ENCODE measurements around the gene CCDC8.

Gene CCDC8

DNA sequence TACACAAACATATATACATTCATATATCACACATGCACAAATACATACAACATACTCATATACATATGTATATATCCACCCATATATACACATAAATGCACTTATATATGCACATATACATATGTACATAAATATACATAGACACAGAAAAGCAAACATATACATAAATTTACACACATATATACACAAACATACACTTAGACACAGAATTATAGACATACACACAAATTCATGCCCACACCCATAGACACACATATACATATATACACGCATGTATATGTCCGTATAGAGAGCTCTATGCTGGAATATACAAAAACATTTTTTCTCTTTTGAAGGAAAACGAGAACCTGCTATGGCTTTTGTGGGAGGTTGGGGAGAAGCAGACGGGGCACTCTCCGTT lies 37.4 kb upstream of the CCDC8 start:
- TF ChIP-seq, protein P1, sequence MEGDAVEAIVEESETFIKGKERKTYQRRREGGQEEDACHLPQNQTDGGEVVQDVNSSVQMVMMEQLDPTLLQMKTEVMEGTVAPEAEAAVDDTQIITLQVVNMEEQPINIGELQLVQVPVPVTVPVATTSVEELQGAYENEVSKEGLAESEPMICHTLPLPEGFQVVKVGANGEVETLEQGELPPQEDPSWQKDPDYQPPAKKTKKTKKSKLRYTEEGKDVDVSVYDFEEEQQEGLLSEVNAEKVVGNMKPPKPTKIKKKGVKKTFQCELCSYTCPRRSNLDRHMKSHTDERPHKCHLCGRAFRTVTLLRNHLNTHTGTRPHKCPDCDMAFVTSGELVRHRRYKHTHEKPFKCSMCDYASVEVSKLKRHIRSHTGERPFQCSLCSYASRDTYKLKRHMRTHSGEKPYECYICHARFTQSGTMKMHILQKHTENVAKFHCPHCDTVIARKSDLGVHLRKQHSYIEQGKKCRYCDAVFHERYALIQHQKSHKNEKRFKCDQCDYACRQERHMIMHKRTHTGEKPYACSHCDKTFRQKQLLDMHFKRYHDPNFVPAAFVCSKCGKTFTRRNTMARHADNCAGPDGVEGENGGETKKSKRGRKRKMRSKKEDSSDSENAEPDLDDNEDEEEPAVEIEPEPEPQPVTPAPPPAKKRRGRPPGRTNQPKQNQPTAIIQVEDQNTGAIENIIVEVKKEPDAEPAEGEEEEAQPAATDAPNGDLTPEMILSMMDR (IDR thresholded peaks at IDR 0.05), result no peak
- Histone ChIP-seq H3K9me3 (ENCODE audit: control insufficient read depth, low read length) (no peaks in the 10 kb centered on the region), H2AFZ (no peak overlapping the region), H3K4me1 (no peaks in the 10 kb centered on the region), H3K4me3 (ENCODE audit: low read depth, low read length) (no peak overlapping the region), H3K27me3 (ENCODE audit: control insufficient read depth, insufficient read depth, low read length) (no peaks in the 10 kb centered on the region), H3K27ac (no peak overlapping the region), H3K79me2 (no peaks in the 10 kb centered on the region), H3K4me2 (ENCODE audit: low read length) (no peak overlapping the region), H3K9ac (no peak overlapping the region), H3K36me3 (ENCODE audit: control insufficient read depth, insufficient read depth, low read length) (no peaks in the 10 kb centered on the region)

DNA sequence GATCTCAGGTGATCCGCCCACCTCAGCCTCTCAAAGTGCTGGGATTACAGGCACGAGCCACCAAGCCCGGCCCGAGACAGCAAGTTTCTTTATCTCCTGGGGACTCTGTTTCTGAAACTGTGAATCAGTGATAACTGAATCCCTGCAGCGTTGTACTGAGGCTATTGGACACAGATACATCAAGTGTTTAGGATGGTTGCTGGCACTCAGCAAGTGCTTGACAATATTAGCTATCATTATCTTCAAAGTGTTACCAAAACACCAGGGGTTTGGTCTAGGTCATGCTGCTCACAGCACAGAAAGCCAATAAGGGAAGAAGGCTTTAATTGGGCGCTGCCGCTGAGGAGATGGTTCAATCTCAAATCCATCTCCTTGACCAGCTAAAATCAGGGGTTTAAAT lies 35.9 kb upstream of the CCDC8 start:
- no peaks in the 10 kb centered on the region for H3K36me3 ChIP-seq (ENCODE audit: control insufficient read depth, insufficient read depth, low read length)
- H3K4me3 ChIP-seq (ENCODE audit: low read depth, low read length), result no peak overlapping the region
- no peak overlapping the region for H2AFZ ChIP-seq
- H3K79me2 ChIP-seq, result no peaks in the 10 kb centered on the region
- TF ChIP-seq, protein P1 (IDR thresholded peaks at IDR 0.05), result no peak
- no peak overlapping the region for H3K4me2 ChIP-seq (ENCODE audit: low read length)
- no peak overlapping the region for H3K9ac ChIP-seq
- H3K9me3 ChIP-seq (ENCODE audit: control insufficient read depth, low read length), result no peaks in the 10 kb centered on the region
- H3K4me1 ChIP-seq, result no peaks in the 10 kb centered on the region
- no peaks in the 10 kb centered on the region for H3K27me3 ChIP-seq (ENCODE audit: control insufficient read depth, insufficient read depth, low read length)
- H3K27ac ChIP-seq, result no peak overlapping the region

DNA sequence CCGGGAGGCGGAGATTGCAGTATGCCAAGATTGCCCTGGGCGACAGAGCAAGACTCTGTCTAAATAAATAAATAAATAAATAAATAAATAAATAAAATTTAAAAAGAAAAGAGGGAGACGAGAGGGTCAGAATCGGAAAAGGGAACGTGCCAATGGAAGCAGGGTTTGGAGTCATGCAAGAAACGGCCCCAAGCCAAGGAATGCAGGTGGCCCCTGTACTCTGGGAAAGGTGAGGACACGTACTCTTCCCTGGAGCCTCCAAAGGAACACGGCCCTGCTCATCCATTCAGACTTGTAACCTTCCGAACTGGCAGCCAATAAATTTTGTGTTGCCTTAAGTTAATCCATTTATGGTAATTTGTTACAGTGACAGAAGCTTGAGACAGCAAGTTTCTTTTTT lies 35.2 kb upstream of the CCDC8 start:
- TF ChIP-seq, protein P1 (IDR thresholded peaks at IDR 0.05), result no peak
- Histone ChIP-seq H2AFZ (no peak overlapping the region), H3K4me2 (ENCODE audit: low read length) (no peak overlapping the region), H3K9me3 (ENCODE audit: control insufficient read depth, low read length) (no peaks in the 10 kb centered on the region), H3K4me1 (no peaks in the 10 kb centered on the region), H3K27me3 (ENCODE audit: control insufficient read depth, insufficient read depth, low read length) (no peaks in the 10 kb centered on the region), H3K27ac (no peak overlapping the region), H3K36me3 (ENCODE audit: control insufficient read depth, insufficient read depth, low read length) (no peaks in the 10 kb centered on the region), H3K79me2 (no peaks in the 10 kb centered on the region), H3K9ac (no peak overlapping the region), H3K4me3 (ENCODE audit: low read depth, low read length) (no peak overlapping the region)

- Histone ChIP-seq H3K4me1 (no peaks in the 10 kb centered on the region), H3K4me3 (ENCODE audit: low read depth, low read length) (no peak overlapping the region), H3K27ac (no peak overlapping the region), H3K79me2 (no peaks in the 10 kb centered on the region), H3K9ac (no peak overlapping the region), H2AFZ (no peak overlapping the region), H3K36me3 (ENCODE audit: control insufficient read depth, insufficient read depth, low read length) (no peaks in the 10 kb centered on the region), H3K4me2 (ENCODE audit: low read length) (no peak overlapping the region), H3K9me3 (ENCODE audit: control insufficient read depth, low read length) (no peaks in the 10 kb centered on the region), H3K27me3 (ENCODE audit: control insufficient read depth, insufficient read depth, low read length) (no peaks in the 10 kb centered on the region)
- TF ChIP-seq, protein P1 (IDR thresholded peaks at IDR 0.05), result no peak
Measured at GRCh38 chr19:46447824-46448223, 34.5 kb upstream of the CCDC8 start.

- no peak overlapping the region for H3K27ac ChIP-seq
- TF ChIP-seq, protein P1 (IDR thresholded peaks at IDR 0.05), result no peak
Measured at GRCh38 chr19:46447006-46447405, 33.6 kb upstream of the CCDC8 start.

More at GRCh38 chr19:46447006-46447405, 33.6 kb upstream of the CCDC8 start:
- no peak overlapping the region for H3K4me2 ChIP-seq (ENCODE audit: low read length)
- H3K4me1 ChIP-seq, result no peaks in the 10 kb centered on the region
- H3K27me3 ChIP-seq (ENCODE audit: control insufficient read depth, insufficient read depth, low read length), result no peaks in the 10 kb centered on the region
- H3K79me2 ChIP-seq, result no peaks in the 10 kb centered on the region
- no peak overlapping the region for H2AFZ ChIP-seq
- H3K36me3 ChIP-seq (ENCODE audit: control insufficient read depth, insufficient read depth, low read length), result no peaks in the 10 kb centered on the region
- no peaks in the 10 kb centered on the region for H3K9me3 ChIP-seq (ENCODE audit: control insufficient read depth, low read length)
- no peak overlapping the region for H3K4me3 ChIP-seq (ENCODE audit: low read depth, low read length)
- no peak overlapping the region for H3K9ac ChIP-seq
